GM12864 (cell line): Measurements from ENCODE around the gene SRP72.
A peak's percentile ranks its signal among the peaks of the same experiment; 100 is the strongest.

Experiments
- DNase-seq: peaks from one replicate; pipeline ENCODE4 v3.0.0-alpha.2; 2011; ENCODE audit warnings: low read depth
- H3K4me3 ChIP-seq: 2 replicates; pipeline ENCODE4 v1.5.1; 2011; ENCODE audit warnings: mild to moderate bottlenecking, low read depth, low read length, control low read depth
- TF ChIP-seq, protein P1 (sequence below): IDR thresholded peaks from 2 replicates; pipeline ENCODE4 v1.5.1; 2011; ENCODE audit warnings: low read depth, mild to moderate bottlenecking, moderate library complexity, low read length, control low read depth, inconsistent platforms; ENCODE audit errors: missing control alignments

Gene SRP72

DNA sequence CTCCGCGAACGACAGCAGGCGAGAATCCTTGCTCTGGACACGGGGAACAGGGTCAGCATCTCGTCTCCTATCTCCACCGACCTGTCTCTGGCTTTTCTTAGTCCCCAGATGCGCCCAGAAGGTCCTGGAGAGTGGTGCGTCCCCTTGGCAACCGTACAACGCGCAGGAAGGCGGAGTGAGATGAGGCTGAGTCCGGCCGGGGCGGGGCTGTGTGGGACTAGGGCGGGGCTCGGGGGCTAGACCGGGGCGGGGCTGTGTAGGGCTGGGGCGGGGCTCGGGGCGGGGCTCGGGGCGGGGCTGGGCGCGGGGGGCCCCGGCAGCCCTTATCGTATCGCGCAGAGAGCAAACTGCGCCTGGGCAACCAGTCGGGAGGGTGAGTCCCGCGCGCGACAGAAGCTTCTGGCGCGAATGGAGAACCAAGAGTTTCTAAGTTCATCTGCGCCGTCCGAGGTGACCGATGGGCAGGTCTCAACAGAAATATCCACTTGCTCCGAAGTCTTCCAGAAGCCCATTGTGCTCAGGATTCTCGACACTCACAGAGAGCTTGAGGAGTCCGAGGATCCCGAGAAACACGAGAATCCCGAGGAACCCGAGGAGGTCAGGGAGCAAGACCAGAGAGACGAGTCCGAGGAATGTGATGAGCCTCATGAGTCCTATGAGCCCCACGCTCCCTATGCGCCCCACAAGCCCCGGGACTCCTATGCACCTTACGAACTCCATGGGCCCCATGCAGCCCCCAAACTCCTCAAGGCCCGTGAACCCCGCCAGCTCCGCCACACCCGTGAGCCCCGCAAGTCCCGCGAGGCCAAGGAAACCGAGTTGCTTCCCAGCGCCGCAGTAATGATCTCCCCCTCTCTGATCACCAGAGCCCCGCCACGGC, 63.1 kb downstream of the SRP72 start:
- TF ChIP-seq, protein P1, sequence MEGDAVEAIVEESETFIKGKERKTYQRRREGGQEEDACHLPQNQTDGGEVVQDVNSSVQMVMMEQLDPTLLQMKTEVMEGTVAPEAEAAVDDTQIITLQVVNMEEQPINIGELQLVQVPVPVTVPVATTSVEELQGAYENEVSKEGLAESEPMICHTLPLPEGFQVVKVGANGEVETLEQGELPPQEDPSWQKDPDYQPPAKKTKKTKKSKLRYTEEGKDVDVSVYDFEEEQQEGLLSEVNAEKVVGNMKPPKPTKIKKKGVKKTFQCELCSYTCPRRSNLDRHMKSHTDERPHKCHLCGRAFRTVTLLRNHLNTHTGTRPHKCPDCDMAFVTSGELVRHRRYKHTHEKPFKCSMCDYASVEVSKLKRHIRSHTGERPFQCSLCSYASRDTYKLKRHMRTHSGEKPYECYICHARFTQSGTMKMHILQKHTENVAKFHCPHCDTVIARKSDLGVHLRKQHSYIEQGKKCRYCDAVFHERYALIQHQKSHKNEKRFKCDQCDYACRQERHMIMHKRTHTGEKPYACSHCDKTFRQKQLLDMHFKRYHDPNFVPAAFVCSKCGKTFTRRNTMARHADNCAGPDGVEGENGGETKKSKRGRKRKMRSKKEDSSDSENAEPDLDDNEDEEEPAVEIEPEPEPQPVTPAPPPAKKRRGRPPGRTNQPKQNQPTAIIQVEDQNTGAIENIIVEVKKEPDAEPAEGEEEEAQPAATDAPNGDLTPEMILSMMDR = no peak
- peak; percentile 18 for DNase-seq
- peak overlapping the region; percentile 58 for H3K4me3 ChIP-seq

DNA sequence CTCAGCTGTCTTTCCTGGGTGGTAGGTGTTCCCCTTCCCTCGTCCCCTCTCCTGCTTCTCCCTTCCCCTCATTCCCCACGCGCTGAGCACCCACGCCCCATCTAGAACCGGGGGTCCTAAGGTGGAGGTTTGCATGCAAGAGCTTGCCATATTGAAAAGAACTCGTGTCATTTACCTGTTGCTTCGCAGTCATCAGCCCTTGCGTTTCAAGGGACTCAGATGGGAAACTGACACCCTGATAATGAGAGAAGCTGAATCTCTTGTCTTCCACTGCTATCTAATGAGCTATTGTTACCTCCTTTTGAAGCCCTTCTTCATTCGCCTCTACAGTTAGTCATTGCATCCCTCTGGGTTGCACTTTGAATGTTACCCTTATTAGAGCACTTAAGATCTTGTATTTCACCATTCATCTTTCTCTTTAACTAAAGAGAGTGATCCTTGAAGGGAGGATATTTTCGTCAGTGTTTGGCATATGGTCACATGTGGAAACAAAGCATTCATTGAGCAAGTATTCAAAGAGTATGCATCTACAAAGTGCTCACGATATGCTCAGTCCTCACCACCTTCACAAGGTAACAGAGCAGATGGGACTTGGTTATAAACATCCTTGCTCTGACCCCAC, 63.8 kb downstream of the SRP72 start:
- TF ChIP-seq, protein P1 = no peak
- H3K4me3 ChIP-seq = peak overlapping the region; percentile 58
- no peak for DNase-seq

DNA sequence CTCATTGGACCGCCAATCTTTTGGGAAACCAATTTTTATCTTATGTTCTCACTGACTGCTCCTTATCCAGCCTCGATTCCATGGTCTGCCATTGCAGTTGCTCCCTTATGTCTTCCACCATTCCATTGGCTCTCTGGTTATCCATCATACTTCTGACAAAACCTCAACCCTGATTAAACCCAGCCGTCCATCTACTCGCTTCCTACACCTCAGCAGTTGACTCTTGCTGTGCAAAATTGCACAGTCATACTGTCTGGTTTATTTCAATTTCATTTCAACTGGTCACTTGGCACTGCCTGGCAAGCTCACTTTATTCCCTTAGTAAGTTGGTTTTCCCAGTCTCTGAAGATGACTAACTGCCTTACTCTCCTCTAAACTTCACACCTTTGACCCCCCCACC, 64.4 kb downstream of the SRP72 start:
- no peak for DNase-seq
- TF ChIP-seq, protein P1 = no peak
- no peak overlapping the region for H3K4me3 ChIP-seq

DNA sequence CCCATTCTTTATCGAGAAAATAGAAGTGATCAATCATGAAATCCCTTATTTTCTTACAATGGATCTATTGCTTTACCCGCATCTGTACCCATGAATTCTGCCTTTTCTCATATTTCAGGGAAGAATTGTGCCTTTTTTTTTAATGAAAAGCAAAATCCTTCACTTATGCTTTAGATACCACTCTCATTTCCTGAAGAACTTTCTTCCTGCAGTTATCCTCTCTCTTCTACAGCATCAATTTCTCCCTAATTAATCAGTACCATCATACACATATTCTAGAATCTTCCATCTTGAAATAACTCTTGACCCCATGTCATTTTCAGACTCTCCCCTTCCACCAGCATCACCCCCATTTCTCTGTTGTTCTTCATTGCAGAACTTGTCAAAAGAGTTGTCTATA, 64.8 kb downstream of the SRP72 start:
- DNase-seq = no peak
- no peak overlapping the region for H3K4me3 ChIP-seq
- TF ChIP-seq, protein P1 = no peak

DNA sequence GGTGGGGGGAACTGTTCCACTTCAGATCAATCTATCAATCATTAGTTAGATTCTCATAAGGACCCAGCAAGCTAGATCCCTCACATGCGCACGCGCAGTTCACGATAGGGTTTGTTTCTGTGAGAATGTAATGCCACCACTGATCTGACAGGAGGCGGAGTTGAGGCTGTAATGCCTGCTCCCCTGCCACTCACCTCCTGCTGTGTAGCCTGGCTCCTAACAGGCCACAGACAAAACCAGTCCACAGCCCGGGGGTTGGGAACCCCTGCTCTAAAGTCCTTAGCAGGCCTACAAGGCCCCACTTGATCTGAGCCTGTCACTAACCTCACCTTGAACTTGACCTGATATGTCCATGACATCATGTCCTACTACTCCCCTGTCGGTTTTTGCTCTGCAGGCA, 68.5 kb downstream of the SRP72 start:
- TF ChIP-seq, protein P1 = no peak
- DNase-seq = no peak
- no peak overlapping the region for H3K4me3 ChIP-seq

DNA sequence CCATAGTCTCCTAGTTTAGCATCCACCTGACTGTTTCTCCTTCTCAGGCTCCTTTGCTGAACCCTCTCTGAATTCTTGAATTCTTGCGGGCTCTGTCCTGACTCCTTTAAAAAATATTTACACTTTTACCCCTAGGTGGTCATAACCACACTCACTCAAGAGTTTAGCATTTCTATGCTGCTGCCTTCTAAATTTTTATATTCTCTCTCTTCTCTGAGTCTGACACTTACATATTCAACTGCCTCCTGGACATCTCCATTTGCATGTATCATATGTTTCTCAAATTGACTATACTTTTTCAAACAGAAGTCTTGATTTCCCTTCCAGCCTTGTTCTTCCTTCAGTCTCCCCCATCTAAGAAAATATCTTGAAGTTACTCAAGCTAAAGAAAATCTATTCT, 69.7 kb downstream of the SRP72 start:
- no peak overlapping the region for H3K4me3 ChIP-seq
- TF ChIP-seq, protein P1 = no peak
- DNase-seq = no peak
